GM04503 (cell line): ENCODE results near the gene IGF1.
"Not testable (repeated sequence)": the region's sequence is repeated elsewhere in the genome, so short reads cannot be mapped to it uniquely, and the experiment has no call there.

Experiments used
- DNase-seq: peaks from one replicate; pipeline ENCODE4 v3.0.0-alpha.2; 2012; ENCODE audit warnings: low read depth

IGF1 gene

GRCh38 chr12:102379346-102380162 is 100.8 kb downstream of the IGF1 start:
- DNase-seq = no peak

GRCh38 chr12:102376781-102377180 is 103.6 kb downstream of the IGF1 start:
- no peak for DNase-seq

GRCh38 chr12:102376181-102376747 is 104.1 kb downstream of the IGF1 start:
- no peak for DNase-seq

DNA sequence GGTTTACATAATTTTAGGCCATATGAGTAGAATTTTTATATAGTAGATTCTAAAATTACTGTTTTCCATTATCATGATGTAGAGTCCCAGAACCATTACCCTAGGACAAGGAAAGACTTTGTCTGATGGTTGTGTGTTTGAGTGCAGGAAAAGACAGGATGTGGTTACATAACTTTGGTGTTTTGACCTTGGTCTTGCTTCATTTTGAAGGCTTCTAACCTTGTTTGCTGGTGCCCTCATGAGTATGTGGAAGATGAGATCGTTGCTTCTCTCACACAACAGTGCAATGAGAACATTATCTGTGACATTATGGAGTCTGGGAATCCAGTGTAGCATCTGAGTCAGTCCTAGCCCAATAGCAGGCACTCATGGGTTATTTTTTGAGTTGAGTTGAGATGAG is 106.2 kb downstream of the IGF1 start:
- no peak for DNase-seq

DNA sequence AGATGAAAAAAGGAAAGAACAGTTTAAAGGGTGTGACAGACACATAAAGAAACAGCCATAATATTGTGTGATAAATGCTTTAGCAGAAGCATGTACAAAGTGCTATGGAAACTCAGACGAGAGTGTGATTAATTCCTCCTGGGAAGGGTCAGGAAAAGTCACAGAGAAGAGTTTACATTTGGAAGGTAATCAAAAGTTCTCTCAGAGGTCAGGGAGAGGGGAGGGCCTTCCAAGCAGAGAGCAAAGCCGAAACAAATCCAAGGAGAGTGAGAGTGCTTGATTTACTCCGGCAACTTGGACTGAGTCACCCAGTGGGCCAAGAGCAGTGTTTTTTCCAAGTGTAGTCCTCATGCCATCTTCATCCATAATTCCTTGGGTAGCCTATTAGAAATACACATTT is 108.3 kb downstream of the IGF1 start:
- no peak for DNase-seq

DNA sequence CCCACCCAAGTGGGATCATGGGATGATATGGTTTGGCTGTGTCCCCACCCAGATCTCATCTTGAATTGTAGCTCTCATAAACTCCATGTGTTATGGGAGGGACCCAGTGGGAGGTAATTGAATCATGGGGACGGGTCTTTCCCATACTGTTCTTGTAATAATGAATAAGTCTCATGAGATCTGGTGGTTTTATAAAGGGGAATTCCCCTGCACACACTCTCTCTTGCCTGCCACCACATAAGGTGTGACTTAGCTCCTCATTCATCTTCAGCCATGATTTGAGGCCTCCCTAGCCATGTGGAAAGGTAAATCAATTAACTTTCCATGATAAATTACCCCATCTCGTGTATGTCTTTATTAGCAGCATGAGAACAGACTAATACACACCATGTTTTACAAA is 109.2 kb downstream of the IGF1 start:
- no peak for DNase-seq

GRCh38 chr12:102369876-102370275 is 110.5 kb downstream of the IGF1 start:
- DNase-seq = no peak

DNA sequence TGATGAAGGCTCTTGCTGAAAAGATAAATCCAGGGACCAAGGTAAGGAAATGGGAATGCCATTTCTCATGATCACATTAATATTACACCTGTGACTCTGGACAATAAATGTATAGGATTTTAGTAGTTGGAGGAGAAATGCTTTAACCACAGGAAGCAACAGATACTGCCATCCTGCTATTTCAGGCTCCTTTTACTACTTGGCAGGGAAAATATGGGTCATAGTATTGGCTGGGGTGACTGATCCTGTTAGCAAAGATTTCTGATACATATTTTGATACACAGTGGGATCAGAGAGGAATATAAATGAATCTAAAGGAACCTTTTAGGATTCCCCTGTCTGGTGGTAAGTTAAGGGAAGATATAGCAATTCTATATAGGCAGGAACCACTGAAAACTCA is 115.0 kb downstream of the IGF1 start:
- no peak for DNase-seq

DNA sequence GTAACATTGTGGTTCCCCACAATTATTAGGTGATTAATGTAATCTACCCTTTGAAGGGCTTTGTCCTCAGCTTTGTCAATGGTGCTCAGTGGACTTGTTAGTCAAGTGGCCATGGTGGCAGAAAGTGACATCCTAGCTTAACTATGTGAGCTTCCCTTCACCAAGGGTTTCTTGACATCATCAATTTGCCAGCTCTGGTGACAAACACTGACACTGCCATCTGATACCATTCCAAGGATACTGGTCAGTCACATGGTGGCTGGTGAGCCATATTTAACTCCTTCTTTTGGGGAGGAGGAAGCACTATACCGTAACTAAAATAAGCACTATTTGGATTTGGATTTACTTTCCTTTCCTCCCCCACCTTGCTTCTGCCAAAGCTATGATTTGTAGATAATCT is 115.7 kb downstream of the IGF1 start:
- DNase-seq = no peak

DNA sequence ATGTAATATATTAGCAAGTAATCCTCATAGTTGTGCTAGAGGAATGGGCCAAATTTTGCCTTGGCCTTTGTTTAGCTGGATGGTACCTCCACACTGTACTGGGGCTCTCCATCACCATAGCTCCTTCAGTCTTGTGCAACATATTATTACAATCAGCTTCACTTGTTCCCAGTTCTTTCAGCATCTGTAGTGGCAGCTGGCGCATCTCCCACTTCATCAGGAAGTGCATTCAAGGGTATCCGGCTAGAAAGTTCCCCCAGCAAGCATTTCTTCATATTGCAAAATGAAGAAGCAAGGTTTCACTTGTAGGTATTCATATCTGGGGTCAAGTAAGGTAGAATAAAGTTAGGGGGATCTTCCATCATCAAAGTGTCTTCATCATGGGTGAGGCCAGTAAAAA is 123.7 kb downstream of the IGF1 start:
- no peak for DNase-seq

GRCh38 chr12:102354281-102354680 is 126.1 kb downstream of the IGF1 start:
- DNase-seq = not testable (repeated sequence)

DNA sequence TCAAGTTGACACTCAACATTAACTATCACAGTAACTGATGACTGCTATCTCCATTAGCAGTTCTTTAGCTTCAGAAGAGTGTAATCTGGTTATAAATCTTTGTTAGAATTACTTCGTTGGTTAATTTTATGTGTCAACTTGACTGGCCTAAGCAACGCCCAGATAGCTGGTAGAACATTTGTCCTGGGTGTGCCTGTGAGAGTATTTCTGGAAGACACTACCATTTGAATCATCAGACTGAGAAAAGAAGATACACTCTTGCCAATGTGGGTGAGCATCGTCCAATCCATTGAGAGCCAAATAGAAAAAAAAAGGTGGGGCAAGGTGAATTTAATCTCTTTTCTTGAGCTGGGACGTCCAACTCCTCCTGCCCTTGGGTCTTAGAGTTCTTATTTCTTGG is 129.0 kb downstream of the IGF1 start:
- DNase-seq = no peak

GRCh38 chr12:102350070-102350469 is 130.3 kb downstream of the IGF1 start:
- no peak for DNase-seq

DNA sequence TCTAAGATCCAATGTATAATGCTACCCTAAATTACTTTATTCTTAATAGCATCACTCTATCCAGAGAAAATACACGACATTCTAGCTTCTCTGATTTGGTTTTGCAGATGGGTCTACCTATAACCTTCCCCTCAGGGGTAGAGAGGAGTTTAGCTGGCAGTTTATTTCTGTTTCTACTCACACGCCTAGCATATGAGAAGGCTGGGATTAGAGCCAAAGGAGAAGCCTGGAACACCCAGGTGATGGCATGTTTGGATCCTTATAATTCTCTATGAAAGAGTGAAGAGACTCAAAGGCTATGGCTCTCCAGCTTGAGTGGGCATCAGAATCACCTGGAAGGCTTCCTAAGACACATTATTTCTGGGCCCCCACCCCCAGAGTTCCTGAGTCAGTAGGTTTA is 131.3 kb downstream of the IGF1 start:
- no peak for DNase-seq

- DNase-seq = peak; percentile 1
Observed at GRCh38 chr12:102347811-102348210, 132.6 kb downstream of the IGF1 start.
